Activated CD4-positive, CD25-positive, alpha-beta regulatory T cell (primary cell): Measurements from ENCODE around the gene OR10A5.
"Not testable (repeated sequence)": the region's sequence is repeated elsewhere in the genome, so short reads cannot be mapped to it uniquely, and the experiment has no call there.

ENCODE experiments used
- DNase-seq, 4 experiments: peaks; one replicate each; lab custom pipeline; 2025; lab: John Stamatoyannopoulos, UW

Gene OR10A5, protein sequence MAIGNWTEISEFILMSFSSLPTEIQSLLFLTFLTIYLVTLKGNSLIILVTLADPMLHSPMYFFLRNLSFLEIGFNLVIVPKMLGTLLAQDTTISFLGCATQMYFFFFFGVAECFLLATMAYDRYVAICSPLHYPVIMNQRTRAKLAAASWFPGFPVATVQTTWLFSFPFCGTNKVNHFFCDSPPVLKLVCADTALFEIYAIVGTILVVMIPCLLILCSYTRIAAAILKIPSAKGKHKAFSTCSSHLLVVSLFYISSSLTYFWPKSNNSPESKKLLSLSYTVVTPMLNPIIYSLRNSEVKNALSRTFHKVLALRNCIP

DNA sequence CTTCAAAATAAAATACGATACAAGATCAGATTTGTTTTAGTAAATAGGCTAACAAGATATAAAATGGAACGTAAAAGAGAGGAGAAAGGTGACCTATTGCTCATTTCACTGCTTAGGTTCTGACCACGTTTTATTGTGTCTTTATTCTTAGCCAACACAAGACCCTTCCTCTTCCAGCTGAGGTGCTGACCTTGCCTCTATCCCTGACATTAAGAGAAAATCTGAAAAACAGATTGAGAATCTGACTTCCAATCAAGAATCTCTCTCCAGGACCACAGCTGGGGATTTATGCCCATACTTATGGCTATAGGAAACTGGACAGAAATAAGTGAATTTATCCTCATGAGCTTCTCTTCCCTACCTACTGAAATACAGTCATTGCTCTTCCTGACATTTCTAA, at the start of gene OR10A5:
Gene OR10A5, plus strand, starts transcription at position 301 of the 400 bp plus-strand sequence. Its CDS starts 0 bp downstream, at position 301.
- DNase-seq = no peak

DNA sequence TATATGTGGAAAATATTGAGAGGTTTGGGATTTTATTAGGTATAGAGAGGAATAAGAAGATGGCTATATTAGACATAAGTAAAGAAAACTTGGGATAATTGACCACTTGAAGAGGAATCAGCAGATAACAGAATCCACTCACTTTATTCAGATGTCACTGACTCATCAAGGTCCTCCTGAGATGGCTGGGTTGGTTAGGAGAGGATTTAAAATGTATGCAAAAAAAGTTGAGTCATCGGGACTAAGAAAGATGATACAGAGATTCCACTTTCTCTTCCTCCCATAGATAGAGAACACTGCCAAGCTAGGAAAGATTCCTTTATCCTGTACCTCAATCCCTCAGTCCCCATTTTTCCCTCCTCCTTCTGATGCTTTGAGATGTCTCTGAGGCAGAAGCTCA, 46.1 kb upstream of the OR10A5 start, which contains the start of gene OR6A2:
Gene OR6A2, minus strand, starts transcription at position 288 of the 400 bp plus-strand sequence. CDS start 3,981 bp downstream, outside the sequence.
- no peak for DNase-seq

DNA sequence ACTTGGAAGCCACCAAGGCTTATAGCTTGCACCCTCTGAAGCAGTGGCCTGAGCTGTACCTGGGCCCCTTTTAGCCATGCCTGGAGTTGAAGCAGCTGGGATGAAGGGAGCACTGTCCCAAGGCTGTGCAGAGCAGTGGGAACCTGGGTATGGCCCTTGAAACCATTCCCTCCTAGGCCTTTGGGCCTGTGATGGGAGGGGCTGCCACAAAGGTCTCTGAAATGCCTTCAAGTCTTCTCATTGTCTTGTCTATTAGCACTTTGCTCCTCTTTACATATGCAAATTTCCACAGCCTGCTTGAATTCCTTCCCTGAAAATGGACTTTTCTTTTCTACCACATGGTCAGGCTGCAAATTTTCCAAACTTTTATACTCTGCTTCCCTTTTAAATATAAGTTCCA, 44.4 kb upstream of the OR10A5 start:
- DNase-seq = not testable (repeated sequence)

DNA sequence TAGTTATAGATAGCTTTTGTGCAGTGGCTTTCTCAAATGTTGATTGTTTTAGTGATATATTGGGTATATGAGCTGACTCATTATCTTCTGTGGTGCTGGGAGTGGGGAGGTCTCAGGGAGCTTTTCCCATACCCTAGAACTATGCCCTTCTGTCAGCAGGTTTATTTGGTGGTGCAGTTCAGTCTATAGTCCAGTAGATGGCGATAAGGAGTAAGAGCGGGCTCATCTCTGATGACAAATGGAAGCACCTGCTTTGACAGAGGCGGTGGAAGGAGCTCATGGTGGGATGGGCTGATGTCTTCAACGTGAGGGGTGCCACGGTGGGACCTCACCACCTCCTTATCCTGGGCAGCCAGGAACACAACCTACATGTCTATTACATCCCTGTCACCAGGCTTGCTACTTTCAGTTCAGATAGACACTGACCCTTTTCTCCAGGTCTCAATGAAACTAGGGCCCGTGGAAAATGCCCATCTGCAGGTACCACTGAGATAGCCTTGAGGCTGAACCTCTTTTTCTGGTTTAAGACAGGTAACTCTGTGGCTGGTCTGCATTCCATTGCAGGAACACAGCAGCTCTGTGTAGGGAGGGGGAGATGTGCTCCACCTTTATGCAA, 33.0 kb upstream of the OR10A5 start:
- DNase-seq = no peak

DNA sequence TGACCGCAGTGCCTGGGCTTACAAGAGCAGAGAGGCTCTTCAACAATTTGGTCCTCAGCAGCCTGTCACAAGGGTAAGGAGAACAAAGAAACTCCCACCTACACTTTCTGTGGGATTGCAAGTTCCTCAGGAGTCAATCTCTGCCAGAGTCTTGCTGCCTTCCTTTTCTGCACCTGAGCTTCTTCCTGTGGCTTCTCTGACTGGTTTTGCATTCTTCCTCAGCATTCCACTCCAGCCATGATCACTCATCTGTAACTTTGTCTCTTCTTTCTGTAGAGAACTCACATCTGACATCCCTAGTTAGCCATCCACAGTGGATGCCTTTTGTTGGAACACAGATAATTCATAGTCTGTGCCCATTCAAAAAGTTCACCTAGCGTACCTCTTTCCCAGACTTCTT, 31.8 kb upstream of the OR10A5 start:
- no peak for DNase-seq

DNA sequence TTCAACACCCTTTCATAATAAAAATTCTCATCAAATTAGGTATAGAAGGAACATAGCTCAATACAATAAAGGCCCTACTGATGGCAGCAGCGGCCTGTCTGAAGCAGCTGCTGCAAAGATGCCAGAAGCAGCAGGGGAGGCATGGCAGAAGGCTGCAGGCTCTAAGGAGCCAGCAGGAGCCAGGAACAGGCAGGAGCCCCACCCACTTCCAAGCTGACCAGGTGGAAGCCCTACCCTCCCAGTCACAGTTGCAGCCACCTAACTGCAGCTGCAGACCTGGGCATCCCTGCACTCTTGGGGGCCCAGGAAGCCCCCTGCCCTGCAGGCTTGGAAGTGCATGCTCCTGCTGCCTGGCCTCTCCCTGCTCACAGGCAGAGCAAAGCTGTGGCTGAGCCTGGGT, 27.8 kb upstream of the OR10A5 start:
- DNase-seq = no peak

DNA sequence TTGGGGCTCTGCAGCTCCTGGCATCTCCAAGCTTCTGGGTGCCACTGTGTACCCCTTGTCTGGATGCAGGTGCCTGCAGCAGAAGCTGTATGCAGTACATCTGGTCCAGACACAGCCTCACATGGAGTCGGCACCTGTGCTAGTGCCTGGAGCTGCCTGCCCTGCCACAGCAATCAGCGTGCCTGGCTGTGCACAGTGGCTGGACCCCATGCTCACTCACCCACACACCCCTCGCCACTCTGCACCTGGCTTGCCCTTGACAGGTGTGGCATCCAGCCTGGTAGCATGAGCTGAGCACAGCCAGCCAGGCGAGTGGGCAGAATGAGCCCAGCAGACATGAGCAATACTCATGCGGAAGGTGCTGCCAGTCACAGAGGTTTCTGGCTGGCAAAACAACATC, 26.5 kb upstream of the OR10A5 start:
- DNase-seq = no peak

DNA sequence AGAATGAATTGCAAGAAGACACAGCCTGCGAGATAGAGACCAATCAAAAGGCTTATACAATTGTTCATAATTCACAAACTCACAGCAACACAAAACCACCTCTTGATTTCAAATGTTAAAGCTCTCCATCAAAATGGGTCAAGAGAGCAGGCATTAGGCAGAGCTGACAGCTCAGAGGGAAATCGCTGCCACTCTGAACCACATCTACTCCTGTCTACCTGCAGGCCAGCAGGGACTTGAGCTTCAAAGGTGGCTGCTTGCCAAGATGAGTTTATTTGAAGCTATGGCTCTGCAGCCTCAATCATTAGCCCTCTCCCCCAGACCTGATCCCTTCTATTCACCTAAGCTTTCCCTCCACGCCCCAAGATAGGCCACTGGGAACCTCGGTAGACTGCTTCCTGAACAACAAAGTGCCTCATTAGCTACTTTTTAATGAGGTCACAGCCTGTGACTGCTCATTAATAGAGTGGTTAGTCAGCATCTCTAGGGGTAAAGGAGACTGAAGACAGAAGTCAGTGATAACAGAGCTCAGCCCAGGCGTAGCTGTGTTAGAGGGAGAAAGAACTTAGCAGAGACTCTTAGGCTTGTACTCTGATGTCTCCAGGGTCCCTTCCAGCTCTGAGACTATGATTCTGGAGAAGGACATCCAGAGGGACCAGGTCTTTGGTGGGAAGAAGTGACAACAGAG, 21.2 kb upstream of the OR10A5 start:
- no peak for DNase-seq

DNA sequence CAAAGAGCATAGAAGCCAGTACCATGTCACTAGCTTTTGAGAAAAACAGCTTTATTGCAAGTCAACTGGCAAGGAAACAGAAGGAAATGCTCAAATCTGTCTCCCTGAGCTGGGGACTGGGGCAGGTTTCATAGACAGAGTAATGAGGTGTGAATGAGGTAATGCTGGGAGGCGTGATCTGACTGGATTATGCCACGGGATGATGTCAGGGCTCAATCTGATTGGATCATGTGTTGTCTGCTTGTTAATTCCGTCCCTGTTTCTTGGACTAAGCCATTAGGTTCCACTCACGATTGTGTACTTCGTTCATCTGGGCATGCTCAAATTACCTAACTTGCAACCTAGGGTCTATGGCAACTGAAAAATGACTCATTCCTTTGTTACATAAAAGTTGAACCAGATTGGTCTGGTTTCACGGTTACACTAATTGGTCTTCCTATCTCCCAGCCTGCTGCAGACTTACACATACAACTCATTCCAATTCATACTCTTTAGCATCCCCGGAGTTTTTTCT, 20.2 kb upstream of the OR10A5 start:
- DNase-seq = no peak

DNA sequence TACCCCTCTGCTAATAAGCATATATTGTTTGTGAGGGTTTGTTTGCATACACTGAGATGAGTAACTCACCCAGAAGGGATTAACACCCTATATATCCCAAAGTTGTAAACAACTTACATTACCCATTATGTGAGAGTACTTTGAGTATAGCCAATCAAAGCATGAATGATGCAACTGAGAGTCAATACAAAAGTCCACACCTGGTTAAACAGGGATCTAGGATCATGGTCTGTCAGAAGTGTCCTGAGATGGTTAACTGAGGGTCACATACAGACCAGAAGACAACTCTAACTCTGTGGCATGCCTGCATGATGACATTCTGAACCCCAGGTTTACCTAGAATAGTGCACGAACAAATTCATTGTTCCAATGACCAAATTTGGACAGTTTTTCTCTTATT, 17.4 kb upstream of the OR10A5 start:
- no peak for DNase-seq

DNA sequence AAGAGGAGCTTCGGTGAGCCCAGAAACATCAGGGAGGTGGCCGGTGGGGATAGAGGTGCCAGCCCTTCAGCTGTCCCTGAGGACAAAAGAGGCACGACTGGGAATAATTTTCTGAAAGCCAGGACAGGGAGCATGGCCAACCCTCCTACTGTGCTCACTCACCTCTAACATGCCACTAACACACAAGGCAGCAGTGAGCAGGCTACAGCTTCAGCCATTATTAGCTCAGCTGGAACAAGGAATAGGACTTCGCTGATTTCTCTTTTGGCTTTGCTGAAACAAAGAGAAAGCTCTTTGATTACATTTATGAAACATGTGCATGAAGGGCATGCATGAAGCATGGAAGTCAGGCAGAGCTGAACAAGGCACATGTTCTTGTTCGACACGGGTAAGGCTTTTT, 12.1 kb upstream of the OR10A5 start:
- DNase-seq = no peak

DNA sequence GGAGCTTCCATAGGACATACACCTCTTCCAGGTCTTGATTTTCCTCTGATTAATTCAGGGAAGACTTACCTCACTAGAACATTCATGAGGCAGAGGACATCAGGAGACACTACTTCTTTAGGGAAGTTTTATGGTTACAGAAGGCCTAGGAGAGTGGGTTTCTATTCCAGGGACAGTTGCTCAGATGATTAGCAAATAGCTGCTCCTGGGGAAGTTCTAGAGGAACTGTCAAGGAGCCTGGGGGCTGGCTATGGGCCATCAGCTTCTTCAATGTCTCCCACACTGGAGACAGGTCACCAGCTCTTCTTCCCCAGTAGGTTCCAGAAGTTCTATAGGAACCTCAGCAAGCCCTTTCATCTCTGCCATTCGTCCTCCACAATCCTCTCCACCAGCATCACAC, 11.5 kb upstream of the OR10A5 start:
- DNase-seq = no peak

DNA sequence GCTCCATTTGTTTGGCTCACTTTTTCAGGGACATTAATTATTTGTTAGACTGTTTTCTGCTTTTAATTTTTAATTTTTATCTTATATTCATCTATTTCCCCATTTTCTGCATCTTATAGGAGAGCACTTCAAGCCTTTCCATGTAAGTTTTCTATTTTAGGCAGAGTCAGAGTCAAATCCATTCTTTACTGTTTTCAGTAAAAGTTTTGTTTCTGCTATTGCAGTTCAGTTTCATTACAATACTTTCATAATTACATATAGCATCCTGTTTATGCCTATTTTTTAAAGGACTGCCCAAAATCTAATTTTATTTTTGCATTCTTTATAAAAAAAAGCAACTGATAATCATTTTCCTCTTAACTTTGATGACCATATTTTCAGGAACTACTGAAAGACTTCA, 3.8 kb upstream of the OR10A5 start:
- DNase-seq = no peak

DNA sequence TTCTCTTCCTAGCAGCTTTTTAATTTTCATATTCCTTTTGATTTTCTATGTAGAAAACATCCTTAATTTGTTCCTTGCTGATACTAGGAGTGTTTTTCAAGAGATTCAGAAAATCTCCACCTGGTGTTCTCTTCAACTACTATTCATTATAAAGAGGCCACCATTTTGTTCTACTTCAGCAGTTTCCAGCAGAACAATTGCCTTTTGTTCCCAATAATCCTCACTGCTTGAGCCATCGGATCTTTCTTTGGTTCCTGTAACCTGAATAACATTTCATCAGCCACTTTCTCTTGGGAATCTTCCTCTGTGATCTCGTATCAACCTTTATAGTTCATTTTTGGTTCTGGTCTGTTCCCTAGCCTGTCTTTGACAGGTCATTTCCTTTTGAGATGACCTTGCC, 1.8 kb upstream of the OR10A5 start:
- no peak for DNase-seq

DNA sequence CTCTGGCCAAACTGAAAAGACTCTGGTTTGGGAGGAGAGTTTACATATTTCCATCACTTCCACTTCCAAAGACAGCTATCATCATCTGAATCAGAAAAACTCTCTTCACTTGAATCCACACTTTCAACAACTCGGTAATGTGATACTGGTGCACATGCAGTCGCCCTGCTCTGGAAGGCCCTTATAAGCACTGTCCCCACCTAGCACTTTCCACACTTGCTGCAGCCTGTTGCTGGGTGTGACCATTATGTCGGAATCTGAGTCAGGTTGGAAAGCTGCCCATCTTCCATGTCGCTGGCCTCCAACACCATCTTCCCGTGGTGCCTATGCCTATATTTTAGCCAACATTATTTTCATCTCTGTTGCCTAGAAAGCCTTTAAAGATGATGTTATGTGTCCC, 1.1 kb upstream of the OR10A5 start:
- no peak for DNase-seq

DNA sequence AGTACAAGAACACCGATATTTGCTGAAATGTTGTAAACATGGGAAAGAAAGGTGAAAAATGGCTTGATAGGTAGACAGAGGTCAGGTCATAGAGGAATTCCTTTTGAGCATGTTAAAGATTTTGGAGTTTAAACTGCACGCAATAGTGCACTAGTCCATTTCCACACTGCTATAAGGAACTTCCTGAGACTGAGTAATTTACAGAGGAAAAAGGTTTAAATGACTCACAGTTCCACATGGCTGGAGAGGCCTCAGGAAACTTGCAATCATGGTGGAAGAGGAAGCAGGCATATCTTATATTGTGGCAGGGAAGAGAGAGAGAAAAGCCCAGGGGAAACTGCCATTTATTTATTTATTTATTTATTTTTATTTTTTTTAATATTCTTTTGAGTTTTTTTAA, 5.0 kb downstream of the OR10A5 start:
- no peak for DNase-seq

DNA sequence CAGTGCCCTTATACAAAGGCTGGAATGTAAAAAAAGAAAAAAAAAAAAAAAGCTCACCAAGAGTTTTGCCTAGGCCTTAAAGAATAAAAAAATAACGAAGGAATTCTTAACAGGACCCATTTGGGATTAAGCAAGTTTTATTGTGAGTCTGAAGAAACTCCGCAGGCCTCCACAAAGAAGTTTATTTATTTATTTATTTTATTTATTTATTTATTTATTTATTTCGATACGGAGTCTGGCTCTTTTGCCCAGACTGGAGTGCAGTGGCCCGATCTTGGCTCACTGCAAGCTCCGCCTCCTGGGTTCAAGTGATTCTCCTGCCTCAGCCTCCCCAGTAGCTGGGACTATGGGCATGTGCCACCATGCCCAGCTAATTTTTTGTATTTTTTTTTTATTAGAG, 9.3 kb downstream of the OR10A5 start:
- DNase-seq = not testable (repeated sequence)

DNA sequence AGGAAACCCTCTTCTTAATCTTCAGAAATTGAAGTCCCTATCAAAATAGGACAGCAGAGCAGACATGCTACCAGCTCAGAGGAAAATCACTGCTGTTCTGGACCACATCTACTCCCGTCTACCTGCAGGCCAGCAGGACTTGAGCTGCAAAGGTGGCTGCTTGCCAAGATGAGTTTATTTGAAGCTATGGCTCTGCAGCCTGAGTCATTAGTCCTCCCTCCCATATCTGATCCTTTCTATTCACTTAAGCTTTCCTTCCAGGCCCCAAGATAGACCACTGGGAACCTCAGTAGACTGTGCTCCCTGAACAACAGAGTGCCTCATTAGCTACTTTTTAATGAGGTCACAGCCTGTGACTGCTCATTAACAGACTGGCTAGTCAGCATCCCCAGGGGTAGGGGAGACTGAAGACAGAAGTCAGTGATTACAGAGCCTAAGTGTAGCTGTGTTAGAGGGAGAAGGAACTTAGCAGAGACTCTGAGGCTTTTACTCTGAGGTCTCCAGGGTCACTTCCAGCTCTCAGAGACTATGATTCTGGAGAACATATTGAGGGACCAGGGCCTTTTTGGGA, 10.6 kb downstream of the OR10A5 start:
- no peak for DNase-seq

DNA sequence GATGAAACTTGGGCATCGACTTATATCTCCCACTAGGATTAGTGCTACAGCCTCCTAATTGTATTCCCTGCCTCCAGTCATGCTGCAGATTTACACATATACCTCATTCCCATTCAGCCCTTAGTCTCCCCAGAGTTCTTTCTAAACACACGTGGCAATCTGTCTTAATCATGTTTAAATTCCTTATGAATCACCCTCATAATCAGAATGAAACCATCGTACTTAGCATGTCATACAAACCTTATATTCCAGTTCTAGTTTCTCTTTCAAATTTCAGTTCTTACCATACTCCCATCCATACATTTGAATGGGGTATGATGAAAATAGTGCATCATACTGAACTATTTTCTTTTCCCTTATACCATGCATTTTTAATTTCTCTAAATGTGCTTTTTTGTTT, 11.4 kb downstream of the OR10A5 start:
- DNase-seq = no peak

DNA sequence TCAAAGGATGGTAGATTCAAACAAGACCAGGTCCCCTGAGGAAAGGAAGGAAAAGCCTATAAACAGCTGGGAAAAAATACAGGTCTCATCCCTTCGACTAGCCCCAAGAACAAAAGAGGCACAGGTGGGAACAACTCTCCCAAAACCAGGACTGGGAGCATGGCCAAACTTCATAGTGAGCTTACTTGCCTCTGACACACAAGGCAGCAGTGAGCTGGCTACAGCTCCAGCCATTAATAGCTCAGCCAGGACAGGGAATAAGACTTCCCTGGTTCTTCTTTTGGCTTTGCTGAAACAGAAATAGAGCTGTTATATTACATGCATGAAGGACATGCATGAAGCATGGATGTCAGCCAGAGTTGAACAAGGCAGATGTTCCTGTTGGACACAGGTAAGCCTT, 17.5 kb downstream of the OR10A5 start, which contains the start of gene OR10A2:
Gene OR10A2, plus strand, starts transcription at position 97 of the 400 bp plus-strand sequence. CDS start 6,698 bp downstream, outside the sequence.
- DNase-seq = no peak

DNA sequence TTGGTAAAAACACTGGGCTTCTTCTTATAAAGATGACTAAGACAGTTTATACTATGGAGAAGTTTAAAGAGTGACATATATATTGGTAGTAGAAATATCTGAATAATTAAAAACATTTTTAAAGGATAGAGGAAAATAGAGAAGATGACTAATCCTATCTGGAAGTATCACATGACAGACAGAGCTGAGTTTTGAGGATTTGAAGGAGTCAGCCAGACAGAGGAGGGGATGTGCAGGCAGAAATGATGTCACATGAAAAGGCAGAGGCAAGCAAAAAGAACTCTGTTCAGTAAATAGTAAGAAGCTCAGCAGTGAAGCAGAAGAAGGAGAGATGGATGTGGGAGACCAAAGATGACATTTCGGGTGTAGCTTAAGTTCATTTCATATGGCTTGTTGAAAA, 19.0 kb downstream of the OR10A5 start:
- DNase-seq = no peak

DNA sequence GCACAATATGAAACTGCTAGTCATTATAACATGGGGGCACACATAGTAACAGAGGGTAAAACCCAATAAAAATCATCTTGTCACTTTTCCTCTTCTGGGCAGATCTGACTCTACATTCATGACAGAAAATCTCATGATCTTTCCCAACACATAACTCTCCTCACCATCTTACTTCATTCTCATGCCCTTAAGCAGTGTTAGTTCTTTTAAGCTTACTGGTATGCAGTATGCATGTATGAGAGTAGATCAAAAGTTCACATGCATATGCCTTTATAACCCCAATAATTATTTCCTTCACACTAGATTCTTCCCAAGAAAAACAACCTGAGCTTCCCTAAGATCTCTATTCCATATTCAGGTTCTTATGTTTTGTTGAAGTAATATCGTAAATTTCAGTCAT, 25.8 kb downstream of the OR10A5 start:
- DNase-seq = no peak

DNA sequence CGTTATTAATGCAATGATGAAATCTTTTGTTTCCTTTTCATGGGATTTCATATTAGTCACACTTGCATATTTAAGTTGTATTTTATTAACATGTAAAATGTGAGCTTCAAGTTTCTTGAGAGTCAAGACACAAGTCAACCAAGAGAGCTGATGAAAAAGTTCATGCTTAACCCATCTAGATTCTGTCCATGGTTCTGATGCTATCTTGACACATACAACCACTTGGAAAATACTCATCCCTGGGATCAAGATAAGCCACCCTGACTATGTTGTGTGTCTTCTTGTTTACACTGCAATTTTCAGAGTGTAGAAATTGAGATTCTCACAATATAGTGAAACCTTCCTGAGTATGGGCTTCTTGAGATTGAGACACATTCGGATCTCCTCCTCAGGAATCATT, 30.3 kb downstream of the OR10A5 start:
- DNase-seq = no peak
